GM10248 (cell line): Measurements from ENCODE around the gene KDM6A.

Experiments used
- CTCF ChIA-PET: fragments of 300-600 bp; sonication (Branson Sonifier 250); formaldehyde crosslinking; extraction: SDS; loops from one replicate; lab custom pipeline; 2021; ENCODE audit warnings: antibody characterized with exemption; lab: Yijun Ruan, JAX
- POLR2A ChIA-PET: fragments of 350-650 bp; sonication (Branson Sonifier 250); formaldehyde crosslinking; extraction: SDS; loops from one replicate; lab custom pipeline; 2020; ENCODE audit warnings: antibody characterized with exemption; lab: Yijun Ruan, JAX
- DNase-seq: peaks from one replicate; pipeline ENCODE4 v3.0.0; 2012; ENCODE audit errors: extremely low spot score
- TF ChIP-seq, protein P1 (sequence below): IDR thresholded peaks from 2 replicates; pipeline ENCODE4 v1.5.1; 2012; ENCODE audit warnings: mild to moderate bottlenecking, low read depth; ENCODE audit errors: extremely low read depth, missing control alignments, control extremely low read depth

Gene KDM6A

DNA sequence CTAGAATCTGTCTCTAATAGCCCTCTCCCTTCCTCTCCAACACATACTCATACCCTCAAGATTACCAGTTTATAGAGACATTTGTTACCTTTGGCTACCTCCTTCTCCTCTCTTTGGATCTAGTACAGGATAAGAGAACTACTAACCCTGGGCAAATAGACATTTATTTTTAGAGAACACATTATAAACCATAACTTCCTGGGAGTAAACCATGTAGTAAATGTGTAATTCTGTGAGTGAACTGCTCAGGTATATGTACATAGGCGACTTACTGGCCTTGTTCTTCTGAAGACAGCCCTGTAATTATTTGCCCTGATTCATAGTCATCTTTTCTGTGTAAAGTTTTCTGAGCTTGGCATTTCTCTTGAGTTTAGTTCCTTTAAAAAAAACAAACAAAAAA lies 94.2 kb downstream of the KDM6A start:
- ChIA-PET POLR2A (no interaction called here), CTCF (no interaction called here)
- TF ChIP-seq, protein P1, sequence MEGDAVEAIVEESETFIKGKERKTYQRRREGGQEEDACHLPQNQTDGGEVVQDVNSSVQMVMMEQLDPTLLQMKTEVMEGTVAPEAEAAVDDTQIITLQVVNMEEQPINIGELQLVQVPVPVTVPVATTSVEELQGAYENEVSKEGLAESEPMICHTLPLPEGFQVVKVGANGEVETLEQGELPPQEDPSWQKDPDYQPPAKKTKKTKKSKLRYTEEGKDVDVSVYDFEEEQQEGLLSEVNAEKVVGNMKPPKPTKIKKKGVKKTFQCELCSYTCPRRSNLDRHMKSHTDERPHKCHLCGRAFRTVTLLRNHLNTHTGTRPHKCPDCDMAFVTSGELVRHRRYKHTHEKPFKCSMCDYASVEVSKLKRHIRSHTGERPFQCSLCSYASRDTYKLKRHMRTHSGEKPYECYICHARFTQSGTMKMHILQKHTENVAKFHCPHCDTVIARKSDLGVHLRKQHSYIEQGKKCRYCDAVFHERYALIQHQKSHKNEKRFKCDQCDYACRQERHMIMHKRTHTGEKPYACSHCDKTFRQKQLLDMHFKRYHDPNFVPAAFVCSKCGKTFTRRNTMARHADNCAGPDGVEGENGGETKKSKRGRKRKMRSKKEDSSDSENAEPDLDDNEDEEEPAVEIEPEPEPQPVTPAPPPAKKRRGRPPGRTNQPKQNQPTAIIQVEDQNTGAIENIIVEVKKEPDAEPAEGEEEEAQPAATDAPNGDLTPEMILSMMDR, result no peak
- no peak for DNase-seq

DNA sequence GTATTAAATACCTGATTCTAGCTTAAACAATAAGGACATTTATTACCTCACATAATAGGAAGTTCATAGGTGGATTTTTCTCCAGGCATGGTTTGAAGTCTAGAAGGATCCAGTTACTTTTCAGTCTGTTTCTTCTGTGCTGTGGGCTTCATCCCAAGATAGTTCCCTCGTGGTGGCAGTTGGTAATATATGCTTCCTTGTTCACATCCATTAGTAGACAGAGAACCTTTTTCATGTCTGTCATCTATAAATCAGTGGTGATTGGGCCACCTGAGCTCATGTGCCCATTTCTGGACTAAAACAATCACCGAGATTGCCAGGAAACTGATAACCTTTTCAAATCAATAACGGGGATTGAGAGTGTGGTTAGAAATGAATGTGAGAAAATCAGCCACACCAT lies 97.7 kb downstream of the KDM6A start:
- POLR2A ChIA-PET, result no interaction called here
- no peak for DNase-seq
- CTCF ChIA-PET, result no interaction called here
- TF ChIP-seq, protein P1, result no peak

DNA sequence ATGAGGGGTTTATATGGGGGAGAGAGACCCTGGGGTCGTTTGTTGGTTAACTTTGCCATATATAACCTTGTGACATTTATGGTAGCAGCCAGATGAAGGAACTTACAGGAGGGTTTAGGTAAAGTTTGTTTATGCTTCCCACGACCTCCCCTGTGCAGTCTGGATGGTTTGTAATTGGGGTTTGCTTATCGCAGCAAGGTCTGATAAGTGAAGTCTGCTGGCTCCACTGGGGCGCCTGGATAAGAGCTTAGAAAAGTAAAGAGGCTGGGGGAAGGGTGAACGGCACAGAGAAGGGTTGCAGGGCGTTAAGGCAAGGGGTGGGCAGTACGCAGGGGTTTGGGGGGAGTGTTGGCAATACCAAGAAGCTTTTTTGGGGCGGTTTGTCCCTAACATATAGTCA lies 98.7 kb downstream of the KDM6A start:
- POLR2A ChIA-PET, result no interaction called here
- TF ChIP-seq, protein P1, result no peak
- CTCF ChIA-PET, result no interaction called here
- DNase-seq, result no peak

DNA sequence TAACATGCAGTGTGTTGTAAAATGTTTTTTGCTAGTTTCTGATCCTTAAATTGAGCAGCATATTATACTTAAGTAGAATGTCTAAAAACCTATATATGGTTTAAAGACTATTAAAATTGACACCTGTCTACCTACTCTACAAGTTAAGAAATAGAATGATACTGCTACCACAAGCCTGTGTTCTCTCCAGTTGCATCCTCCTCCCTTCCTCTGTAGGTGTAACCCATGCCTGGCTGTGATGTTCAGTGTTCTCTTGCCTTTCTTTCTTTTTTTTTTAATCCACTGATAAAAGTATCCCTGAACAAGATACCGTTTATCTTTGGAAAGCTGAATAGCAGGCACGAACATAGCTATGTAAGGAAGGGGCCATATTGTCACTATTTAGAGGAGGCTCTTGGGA lies 99.1 kb downstream of the KDM6A start:
- TF ChIP-seq, protein P1, result no peak
- DNase-seq, result no peak
- CTCF ChIA-PET, result no interaction called here
- POLR2A ChIA-PET, result no interaction called here

DNA sequence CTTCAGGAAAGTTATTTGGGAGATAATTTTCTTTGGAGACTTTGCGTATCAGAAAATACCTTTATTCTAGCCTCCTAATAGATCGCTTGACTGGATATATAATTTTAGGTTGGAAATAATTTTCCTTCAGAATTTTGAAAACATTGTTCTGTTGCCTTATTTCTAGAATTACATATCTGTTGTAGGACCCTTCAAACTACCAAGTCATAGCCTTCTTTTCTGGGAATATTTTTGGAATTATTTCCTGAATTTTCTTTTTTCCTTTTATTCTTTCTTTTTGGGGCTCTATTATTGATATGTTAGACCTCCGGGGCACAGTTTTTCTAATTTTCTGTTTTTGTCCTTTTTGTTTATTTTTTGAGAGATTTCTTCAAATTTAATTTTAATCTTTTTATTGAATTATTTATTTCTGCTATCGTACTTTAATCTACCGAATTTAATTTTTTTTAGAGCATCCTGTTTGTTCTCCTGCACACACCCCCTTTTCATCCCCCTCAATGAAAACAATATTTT lies 100.5 kb downstream of the KDM6A start:
- CTCF ChIA-PET, result no interaction called here
- no peak for DNase-seq
- POLR2A ChIA-PET, result no interaction called here
- TF ChIP-seq, protein P1, result no peak

DNA sequence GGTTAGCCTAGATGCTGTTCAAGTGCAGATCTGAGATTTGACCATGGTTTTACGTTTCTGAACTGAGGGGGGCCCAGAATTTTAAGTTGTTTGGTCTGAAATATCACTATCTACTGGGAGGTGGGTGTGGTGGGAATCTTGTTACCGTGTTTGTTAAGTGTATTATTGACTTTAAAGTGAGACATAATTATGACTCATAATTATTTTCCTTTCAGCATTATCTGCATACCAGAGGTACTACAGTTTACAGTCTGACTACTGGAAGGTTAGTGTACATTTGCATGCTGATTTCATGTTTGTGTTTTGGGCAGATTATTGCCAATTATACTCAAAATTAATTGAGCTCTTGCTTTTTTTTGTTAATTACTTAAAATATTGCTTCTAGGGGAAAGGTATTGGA lies 101.5 kb downstream of the KDM6A start:
- POLR2A ChIA-PET, result no interaction called here
- TF ChIP-seq, protein P1, result no peak
- no peak for DNase-seq
- CTCF ChIA-PET, result no interaction called here
